Endodermal cell (in vitro differentiated cells): Measurements from ENCODE around the gene CCDC13. TPM values are rescaled to one million over a fixed set of nuclear protein-coding genes. Genes with fewer than 3 reads are reported as not detected.

Experiments used
- DNase-seq: peaks from one replicate; pipeline ENCODE4 v3.0.0-alpha.2; 2017
- H3K27ac ChIP-seq: 2 replicates; pipeline ENCODE4 v1.5.1; 2013; ENCODE audit warnings: mild to moderate bottlenecking, low read depth, low read length, moderate library complexity
- H3K27me3 ChIP-seq: 2 replicates; pipeline ENCODE4 v1.6.1; 2013; ENCODE audit warnings: mild to moderate bottlenecking, low read length, moderate library complexity; ENCODE audit not compliant: insufficient read depth, control insufficient read depth, poor library complexity, severe bottlenecking
- H3K36me3 ChIP-seq: 2 replicates; pipeline ENCODE4 v1.7.0; 2013; ENCODE audit warnings: mild to moderate bottlenecking, low read length, moderate library complexity; ENCODE audit not compliant: control insufficient read depth, insufficient read depth
- H3K4me1 ChIP-seq: one replicate; pipeline ENCODE4 v1.7.0; 2013; ENCODE audit warnings: low read length; ENCODE audit not compliant: control insufficient read depth, insufficient read depth
- H3K4me3 ChIP-seq: 2 replicates; pipeline ENCODE4 v1.5.1; 2013; ENCODE audit warnings: mild to moderate bottlenecking, low read length, moderate library complexity
- H3K9ac ChIP-seq: 2 replicates; pipeline ENCODE4 v1.6.1; 2013; ENCODE audit warnings: mild to moderate bottlenecking, low read length, moderate library complexity; ENCODE audit not compliant: poor library complexity, severe bottlenecking; ENCODE audit errors: extremely low read depth
- H3K9me3 ChIP-seq: 2 replicates; pipeline ENCODE4 v1.6.1; 2013; ENCODE audit warnings: mild to moderate bottlenecking, low read length, moderate library complexity; ENCODE audit not compliant: control insufficient read depth
- H3K27ac Mint-ChIP-seq: 2 replicates; pipeline ENCODE4 v1.8.0; 2020; ENCODE audit warnings: mixed read lengths
- H3K27me3 Mint-ChIP-seq: 2 replicates; pipeline ENCODE4 v1.8.0; 2021; ENCODE audit warnings: mild to moderate bottlenecking, mixed read lengths; ENCODE audit not compliant: insufficient read depth
- H3K36me3 Mint-ChIP-seq: 2 replicates; pipeline ENCODE4 v1.8.0; 2020; ENCODE audit warnings: low read depth, mixed read lengths
- H3K4me1 Mint-ChIP-seq: 2 replicates; pipeline ENCODE4 v1.8.0; 2020; ENCODE audit warnings: mixed read lengths
- H3K4me3 Mint-ChIP-seq: 2 replicates; pipeline ENCODE4 v1.8.0; 2020; ENCODE audit warnings: mild to moderate bottlenecking, moderate library complexity, mixed read lengths
- H3K9me3 Mint-ChIP-seq: 2 replicates; pipeline ENCODE4 v1.8.0; 2020; ENCODE audit warnings: mild to moderate bottlenecking, mixed read lengths
- CTCF ChIP-seq: fragments of 200-600 bp; sonication (generic); conservative IDR thresholded peaks from 2 replicates; pipeline ENCODE4 v1.5.0; 2021; ENCODE audit warnings: antibody characterized with exemption, mild to moderate bottlenecking
- WGBS, 2 experiments: methylation state at CpG; one replicate each; pipeline versions ENCODE4 v1.1.5 to v1.1.7; 2013; ENCODE audit warnings: missing lambda C conversion rate in 2 of 2, mixed read lengths in 1 of 2; ENCODE audit not compliant: insufficient coverage in 1 of 2, insufficient read length in 1 of 2; 5-methylcytosine and 5-hydroxymethylcytosine counted together
- total RNA-seq, 2 donors: library from RNA; stranded (reverse); fragmentation: NEBNext Ultra II Directional in 1 of 2; extraction: Animal tissue kit (Norgen Biotek cat#: 25700) in 1 of 2; gene quantifications; 2 replicates in 1 of 2; 3 replicates in 1 of 2; pipeline ENCODE4 v1.2.1, GENCODE V29; 2021

CCDC13 gene
- total RNA-seq, 2 donors from 2014 or later: 0.64 to 1.1 TPM

- Mint-ChIP-seq H3K36me3 (peaks cover 67% of the 10 kb centered on the region), H3K4me1 (peaks cover 1% of the 10 kb centered on the region), H3K9me3 (no peaks in the 10 kb centered on the region), H3K27me3 (no peaks in the 10 kb centered on the region), H3K27ac (no peak overlapping the region), H3K4me3 (no peak overlapping the region)
- no peak for TF ChIP-seq CTCF
- Histone ChIP-seq H3K9me3 (peaks cover 5% of the 10 kb centered on the region), H3K27me3 (no peaks in the 10 kb centered on the region), H3K27ac (no peak overlapping the region), H3K4me1 (no peaks in the 10 kb centered on the region), H3K9ac (no peak overlapping the region), H3K36me3 (peaks cover 77% of the 10 kb centered on the region), H3K4me3 (no peak overlapping the region)
- DNase-seq: no peak
- WGBS, 2 experiments: 79 to 87% methylated on average over 4 to 6 of the region's 6 CpGs
Measured at GRCh38 chr3:42790714-42791229, 17.7 kb upstream of the CCDC13 start.

- Histone ChIP-seq H3K4me1 (no peaks in the 10 kb centered on the region), H3K36me3 (peaks cover 90% of the 10 kb centered on the region), H3K9me3 (no peaks in the 10 kb centered on the region), H3K27me3 (no peaks in the 10 kb centered on the region), H3K9ac (no peak overlapping the region), H3K27ac (no peak overlapping the region), H3K4me3 (no peak overlapping the region)
- H3K4me1 Mint-ChIP-seq: no peaks in the 10 kb centered on the region
- no peak overlapping the region for H3K4me3 Mint-ChIP-seq
- H3K9me3 Mint-ChIP-seq: no peaks in the 10 kb centered on the region
- WGBS, 2 experiments: 88 to 97% methylated on average over 2 of the region's 2 CpGs
- peaks cover 63% of the 10 kb centered on the region for H3K36me3 Mint-ChIP-seq
- no peak for TF ChIP-seq CTCF
- H3K27ac Mint-ChIP-seq: no peak overlapping the region
- H3K27me3 Mint-ChIP-seq: no peaks in the 10 kb centered on the region
- DNase-seq: no peak
Measured at GRCh38 chr3:42786631-42787030, 13.6 kb upstream of the CCDC13 start.

GRCh38 chr3:42786212-42786611, 13.2 kb upstream of the CCDC13 start:
- no peak for TF ChIP-seq CTCF
- H3K4me3 ChIP-seq: no peak overlapping the region
- H3K9me3 Mint-ChIP-seq: no peaks in the 10 kb centered on the region
- H3K36me3 Mint-ChIP-seq: peaks cover 59% of the 10 kb centered on the region
- H3K27me3 ChIP-seq: no peaks in the 10 kb centered on the region
- 93 to 100% methylated on average over 1 of the region's 1 CpG for WGBS, 2 experiments
- no peak for DNase-seq
- no peak overlapping the region for H3K27ac Mint-ChIP-seq
- H3K9me3 ChIP-seq: no peaks in the 10 kb centered on the region
- peaks cover 87% of the 10 kb centered on the region for H3K36me3 ChIP-seq
- no peak overlapping the region for H3K27ac ChIP-seq
- peaks cover 2% of the 10 kb centered on the region for H3K4me1 Mint-ChIP-seq
- H3K27me3 Mint-ChIP-seq: no peaks in the 10 kb centered on the region
- no peak overlapping the region for H3K4me3 Mint-ChIP-seq
- H3K4me1 ChIP-seq: no peaks in the 10 kb centered on the region
- H3K9ac ChIP-seq: no peak overlapping the region
